NCI-H2029 treated with DMSO at 0.1 percent for 48 hours (cell line): Measurements from ENCODE around the gene SP140L.
"Not testable (repeated sequence)": the region's sequence is repeated elsewhere in the genome, so short reads cannot be mapped to it uniquely, and the experiment has no call there.

ENCODE experiments used
- DNase-seq: peaks from one replicate; lab custom pipeline; 2025; lab: John Stamatoyannopoulos, UW

Gene SP140L

DNA sequence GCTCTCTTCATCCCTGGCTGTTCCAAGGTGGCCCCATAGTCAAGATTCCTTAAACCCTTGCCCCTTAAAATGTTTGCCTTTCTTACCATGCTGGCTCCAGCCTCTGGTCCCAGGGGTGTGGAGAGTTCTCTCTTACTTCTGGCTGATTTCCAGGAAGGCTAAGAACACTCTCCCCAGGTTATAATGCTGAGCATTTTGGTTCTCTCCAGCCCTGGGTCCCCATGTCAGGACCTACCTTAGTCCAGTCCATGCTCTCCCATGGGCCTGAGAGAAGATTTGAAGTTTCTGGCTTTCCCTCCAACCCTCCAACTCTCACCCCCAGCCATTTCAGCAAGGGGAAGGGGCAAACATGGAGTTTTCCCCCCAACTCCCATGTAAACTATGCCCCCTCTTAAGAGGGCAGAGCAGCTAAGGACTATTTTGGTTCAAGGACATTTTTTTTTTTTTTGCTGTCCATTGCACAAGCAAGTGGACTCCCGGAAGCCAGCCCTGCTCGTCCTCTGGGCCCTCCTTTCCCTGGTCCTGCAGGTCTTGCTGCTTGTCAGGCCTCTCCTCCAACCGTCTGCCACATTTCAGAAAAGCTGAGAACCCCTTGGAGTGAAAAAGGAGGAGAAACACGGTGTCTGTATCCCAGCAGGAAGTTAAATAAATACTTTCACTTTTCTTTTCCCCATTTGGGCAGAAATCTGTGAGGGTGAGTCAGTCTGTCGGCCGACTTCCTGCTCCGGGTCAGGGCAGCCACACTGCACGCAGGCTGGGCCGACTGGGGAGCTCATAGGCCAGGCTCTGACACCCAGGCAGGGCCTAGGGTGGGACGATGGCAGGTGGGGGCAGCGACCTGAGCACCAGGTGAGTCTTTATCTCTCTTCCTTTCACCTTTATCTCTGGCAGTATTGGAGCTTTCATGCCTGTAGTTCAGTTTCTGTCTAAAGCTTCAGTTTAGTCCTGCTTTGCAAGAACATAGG is at the start of gene SP140L:
TSS of gene SP140L (plus strand) at position 741 of the 965 bp plus-strand sequence. CDS start at position 818, 77 bp downstream.
- DNase-seq, result peak; percentile 48

DNA sequence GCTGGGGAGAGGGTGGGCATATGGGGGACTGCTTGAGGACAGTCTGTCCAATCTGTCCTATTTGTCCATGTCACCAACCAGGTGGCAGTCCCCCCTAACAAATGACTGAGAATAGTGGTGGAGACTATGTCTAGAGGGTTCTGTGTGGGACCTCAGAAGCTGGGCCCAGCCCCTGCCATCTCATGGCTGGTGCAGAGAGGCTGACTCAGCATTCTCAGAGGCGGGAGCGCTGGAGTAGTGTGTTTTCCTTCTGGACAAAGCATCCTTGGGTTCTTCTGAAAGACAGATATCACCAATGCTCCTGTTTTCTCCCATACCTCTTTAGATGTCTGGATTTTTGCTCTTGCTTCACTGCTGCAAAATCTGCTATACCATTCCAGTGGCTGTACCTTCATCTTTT is 44.1 kb upstream of the SP140L start:
- DNase-seq, result no peak

DNA sequence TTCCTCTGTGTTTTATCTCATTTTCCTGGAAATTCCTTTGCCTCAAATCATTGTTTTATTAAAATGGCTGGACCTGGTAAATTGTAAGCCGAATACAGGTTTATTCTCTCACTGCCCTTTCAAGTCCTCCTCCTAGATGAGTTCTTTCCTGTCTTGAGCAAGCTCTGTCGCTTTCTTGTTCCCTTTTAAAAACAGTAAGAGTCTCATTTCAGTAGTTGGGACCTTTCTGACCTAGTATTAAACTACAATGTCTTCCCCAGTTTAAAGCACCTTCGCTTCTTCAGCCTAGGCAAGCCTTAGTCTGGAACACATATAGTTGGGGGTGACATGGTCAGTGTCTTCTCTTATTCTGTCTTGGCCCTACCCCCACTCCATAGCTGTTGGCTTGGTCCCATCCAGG is 40.9 kb upstream of the SP140L start:
- DNase-seq, result no peak

DNA sequence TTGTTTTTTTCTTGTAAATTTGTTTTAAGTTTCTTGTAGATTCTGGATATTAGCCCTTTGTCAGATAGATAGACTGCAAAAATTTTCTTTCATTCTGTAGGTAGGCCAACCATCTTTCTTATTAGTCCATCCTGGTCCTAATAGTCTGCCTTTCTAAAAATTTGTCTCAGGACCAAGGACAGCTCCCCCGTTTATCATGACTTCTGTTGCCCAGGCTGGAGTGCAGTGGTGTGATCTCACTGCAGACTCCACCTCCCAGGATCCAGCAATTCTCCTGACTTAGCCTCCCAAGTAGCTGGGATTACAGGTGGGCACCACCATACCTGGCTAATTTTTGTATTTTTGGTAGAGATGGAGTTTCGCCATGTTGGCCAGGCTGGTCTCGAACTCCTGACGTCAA is 37.7 kb upstream of the SP140L start:
- DNase-seq, result not testable (repeated sequence)

DNA sequence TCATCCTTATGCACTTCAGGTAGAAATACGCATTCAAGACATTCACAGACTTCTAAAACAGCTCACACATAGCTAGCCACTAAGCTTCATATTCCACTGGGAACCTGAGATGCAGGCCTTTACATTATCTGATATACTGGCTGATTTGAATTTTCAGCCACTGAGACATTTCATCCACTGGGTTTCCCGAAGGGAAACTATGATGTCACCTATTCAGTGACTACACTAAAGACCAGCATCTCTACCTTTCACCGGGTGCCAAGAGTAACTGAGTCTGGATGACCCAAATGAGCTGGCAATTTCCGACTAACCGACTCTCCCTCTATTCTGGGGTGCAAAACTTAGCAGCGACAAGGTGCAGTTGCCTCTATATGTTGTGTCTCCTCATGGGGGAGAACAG is 31.8 kb upstream of the SP140L start:
- DNase-seq, result no peak

DNA sequence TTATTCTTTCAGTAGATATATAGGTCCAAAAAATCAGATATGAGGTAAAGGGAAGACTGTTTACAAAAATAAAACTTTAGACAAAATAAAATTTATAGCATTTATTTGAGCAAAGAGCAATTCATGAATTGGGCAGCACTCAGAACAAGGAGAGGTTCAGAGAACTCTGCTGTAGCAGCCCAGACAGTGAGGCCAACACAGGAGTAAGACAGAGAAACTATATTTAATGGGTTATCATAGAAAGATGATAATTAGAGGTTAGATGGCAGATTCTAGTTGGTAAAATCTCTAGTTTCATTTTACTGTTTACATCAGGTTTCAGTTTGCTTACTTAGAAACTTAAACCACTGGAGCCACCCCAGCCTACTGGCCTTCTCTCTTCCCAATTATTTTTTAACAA is 30.1 kb upstream of the SP140L start:
- DNase-seq, result no peak

DNA sequence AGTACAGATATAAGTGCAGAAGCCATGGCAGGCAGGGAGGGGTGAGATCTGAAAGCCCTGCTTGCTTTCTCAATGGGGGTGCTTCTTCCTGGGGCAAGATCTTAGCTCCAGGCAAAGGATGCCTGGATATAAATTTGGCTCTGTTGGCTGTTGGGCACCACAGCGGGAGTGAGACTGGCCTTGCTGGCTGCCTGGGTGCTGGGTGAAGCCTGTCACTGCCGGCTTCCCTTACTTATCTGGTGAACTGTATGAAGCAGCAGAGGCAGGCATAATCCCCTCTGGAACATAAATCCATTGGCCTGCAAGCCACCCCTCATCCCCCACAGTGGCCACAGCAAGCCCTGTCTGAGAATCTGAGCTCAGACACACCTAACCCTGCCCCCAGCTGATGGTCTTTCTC is 27.4 kb upstream of the SP140L start:
- DNase-seq, result no peak

DNA sequence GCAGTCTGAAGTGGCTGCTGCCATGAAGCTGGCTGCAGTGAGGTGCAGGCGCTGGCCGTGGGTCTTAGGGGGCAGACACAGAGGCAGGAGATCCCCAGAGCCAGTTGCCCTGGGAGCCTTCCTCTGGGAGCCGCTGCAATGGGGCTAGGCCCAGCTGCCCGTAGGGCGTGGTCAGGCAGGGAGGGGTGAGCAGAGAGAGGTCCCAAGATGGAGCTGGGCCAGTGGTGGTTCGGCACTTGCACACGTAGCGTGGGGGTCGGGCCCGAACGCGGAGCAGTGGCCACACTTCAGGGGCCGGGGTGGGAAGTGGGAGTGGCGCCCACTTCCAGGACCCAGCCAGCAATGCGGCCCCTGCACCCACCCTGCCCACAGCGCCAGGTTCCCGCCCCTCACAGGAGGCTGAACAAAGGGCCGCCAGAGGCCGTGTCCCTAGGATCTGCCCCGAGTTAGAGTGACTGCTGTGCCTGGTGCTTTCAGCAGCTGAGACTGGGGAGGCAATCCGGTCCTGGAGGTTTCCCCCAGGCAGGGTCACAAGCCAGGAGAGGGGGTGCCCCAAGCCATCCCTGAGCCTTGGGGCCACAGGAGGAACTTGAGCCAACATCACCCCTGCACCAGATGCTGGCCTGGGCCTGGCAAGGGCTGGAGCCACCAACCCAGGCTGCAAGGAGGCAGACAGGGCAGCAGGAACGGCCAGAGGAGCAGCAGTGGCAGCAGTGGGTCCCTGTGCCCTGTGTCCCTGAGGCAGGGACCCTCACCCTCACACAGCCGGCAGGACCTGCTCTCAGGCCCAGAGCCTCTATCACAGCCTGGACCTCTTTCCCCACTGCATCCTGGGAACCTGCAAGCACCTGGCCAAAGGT is 21.3 kb upstream of the SP140L start:
- DNase-seq, result no peak

DNA sequence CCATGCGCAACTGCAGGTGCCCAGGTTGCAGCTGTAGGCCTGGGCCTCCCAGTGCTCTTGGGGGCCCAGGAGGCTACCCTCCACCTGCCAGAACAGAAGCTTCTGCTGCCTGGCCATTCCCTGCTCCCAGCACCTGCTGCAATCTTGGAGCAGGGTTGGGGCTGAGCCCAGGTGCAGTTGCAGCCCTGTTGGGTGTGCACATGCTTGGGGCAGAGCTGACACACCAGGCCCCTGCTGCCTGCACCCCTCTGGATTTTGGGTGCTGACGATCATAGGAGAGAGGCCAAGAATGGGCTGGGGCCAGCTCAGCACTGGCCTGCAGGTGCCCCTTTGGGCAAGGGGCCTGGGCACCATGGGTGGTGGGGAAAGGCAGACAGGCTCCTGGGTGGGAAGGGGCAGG is 20.5 kb upstream of the SP140L start:
- DNase-seq, result no peak

DNA sequence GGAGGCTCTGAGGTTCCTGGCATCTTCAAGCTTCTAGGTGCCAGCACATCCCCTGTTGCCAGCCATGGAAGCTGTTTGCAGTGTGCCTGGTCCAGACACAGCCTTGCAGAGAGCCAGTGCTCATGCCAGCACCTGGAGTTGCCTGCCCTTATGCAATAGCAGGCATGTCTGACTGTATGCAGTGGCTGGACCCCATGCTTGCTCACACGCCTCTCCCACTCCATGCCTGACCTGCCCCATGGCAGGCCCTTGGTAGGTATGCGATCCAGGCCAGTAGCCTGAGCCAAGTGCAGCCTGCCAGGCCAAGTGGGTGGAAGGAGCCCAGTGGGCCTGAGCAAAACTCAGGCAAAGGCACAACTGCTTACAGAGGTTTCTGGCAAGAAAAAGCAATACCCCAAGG is 19.5 kb upstream of the SP140L start:
- DNase-seq, result no peak

DNA sequence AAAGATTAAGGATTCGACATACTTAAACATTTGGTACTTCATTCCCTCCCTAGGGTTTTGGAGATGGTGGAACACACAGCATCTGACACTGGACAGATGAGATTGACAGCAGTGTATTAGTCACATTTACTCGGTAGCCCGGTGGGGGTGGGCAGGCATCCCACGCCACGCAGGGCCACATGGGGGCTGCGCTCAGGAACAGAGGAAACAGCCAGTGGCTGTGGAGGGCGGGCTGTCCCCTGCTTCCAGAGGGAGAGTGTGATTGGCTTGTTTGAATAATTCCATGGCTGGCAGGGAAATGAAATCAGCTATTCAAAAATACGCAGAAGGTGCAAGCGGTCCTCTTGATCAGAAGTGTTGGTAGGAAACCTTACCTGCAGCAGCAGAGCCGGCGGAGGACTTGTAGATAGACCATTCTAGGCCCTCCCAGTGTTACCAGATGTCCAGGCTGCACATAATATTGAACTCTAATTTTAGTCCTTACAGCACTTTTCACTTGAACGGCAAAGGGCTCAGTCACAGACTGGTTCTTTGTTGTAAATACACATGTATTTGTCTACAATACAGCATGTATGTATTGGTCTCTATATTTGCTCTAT is 18.5 kb upstream of the SP140L start:
- DNase-seq, result no peak

DNA sequence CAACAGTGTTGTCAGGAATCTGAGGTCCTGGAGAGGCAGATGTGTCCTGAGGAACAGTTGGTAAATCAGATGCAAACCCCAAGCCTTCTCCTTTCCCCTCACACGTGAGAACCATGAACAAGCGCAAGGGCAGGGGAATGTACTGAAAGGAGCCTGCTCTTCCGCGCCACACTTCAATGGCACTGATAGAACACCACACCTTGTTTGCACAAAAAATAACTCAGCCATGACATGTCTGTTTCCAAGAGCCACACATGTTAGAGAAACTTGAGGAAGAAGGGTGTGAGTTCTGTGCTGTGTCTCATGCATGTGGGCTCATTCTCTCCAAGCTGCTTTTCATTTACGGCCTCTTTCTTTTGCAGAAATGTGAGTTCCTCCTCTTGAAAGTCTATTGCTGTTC is 16.2 kb upstream of the SP140L start:
- DNase-seq, result not testable (repeated sequence)

DNA sequence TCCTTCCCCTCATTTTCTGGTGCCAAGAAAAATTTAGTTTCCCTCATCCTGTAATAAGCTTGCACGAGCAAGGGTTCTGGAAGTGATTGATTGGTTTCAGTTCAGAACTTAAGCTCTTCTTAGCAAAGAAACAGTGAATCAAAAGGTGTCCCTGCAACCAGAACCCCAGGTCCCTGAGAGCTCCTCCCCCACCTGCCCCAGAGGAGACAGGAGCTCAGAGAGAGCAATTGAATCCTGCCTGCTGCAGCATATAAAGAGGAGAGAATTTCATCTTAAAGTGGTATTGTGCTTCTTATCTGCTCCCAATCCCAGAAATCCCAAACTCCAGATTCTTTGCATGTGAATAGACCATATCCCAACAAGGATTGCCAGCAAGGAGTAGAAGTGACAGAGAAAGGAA is 15.4 kb upstream of the SP140L start:
- DNase-seq, result not testable (repeated sequence)

DNA sequence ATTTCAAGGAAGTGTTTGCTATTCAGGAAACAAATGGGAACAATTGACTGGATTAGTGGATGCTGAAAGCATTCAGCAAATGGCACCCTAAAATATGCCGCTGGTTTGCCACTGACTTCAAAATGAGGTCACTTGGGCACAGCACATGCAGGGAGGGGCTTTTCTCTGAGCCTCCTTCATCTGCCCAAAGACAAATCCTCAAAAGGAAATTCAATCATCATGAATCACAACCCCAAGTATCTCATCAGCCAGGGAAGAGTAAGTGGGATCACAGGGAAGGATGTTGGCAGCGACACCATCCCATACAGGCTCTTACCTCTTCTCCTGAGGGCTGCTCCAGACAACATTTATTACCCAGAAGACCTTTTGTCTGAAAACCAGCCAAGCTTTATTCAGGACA is 14.4 kb upstream of the SP140L start:
- DNase-seq, result no peak

DNA sequence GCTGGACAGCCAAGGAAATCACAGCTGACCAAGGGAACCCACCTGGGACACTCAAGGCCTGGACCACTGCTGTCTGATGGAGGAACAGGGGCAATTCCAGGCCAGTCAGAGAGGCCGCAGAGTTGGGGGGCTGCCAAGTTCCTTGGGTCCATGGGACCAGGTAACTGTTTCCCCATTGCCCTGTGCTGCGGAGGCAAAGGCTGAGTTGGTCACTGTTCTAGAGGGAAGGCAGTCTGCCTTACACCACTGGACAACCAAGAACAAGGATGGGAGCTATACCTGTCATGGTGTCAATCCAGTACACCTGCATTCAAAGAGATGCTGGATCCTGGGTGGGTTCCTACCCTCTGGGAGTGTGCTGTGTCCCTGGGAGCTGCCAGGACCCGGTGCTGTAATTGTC is 9.6 kb upstream of the SP140L start:
- no peak for DNase-seq

DNA sequence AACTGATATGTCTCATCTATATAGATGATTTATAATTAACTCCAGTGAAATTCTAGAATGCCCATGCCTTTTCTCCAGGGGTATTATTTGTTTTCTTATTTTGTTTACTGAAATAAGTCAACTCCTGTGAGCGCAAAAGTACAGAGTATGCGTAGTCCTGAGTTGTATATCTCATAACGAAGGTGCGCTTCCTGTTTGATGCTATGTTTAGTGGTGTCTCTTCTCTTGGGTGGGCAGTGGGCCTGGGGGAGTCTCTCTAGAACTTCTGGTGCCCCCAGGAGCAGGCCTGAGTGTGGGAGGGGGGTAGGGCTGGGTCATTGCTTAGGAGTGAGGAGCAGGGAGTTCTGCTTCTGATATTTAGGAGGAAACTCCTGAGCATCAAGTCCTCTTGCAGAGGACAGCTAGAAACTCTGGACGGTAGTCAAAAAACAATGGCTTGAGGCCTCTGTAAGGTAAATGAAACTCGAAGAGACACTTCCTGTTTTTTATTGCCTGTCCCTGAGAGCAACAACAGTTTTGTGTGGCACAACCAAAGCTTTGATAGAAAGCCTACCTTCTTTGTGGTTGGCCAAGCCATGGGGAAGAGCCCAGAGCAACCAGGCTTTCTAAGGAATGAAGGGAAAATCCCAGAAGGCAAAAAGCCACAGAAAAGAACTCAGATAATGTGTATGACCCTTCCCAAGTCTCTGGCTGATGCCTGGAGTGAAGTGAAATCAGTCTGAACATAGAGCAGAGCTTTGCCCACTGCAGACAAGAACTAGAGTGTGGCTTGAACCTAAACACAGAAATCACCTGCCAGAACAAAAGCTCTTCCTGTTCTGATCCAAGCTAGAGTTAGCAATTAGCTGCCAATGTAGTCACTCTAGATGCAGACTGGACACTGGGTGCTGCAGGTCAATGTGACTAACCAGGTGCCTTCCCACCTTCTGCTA is 8.5 kb upstream of the SP140L start:
- DNase-seq, result no peak

DNA sequence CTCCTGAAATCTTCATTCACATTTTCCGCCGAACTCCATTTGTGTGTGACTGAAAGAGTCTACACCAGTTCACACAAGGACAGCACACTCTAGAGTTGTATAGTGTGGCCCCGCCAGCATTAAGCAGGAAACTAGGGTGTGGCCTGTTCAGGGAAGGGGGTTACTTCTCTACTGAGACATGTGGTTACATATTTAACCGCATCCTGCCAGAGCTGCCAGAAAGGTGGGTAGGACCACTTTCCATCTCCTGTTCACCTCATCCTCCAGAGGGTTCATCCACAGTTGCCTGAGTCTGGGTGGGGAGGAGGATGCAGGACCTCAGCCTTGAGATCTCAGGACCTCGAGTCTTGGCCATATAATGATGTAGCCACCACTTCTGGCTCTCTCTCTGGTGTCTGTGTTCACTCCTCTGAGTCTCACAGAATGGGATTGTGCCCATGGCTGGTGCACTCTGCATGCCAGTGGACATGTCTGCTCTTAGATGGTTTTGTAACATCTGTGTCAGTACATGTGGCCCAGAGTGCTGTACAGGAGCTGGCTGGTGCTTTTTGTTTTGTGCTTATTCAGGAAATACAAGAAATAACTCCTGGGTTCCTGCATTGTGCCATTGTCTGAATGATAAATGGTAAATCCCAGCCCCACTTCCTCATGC is 7.7 kb upstream of the SP140L start:
- DNase-seq, result no peak

DNA sequence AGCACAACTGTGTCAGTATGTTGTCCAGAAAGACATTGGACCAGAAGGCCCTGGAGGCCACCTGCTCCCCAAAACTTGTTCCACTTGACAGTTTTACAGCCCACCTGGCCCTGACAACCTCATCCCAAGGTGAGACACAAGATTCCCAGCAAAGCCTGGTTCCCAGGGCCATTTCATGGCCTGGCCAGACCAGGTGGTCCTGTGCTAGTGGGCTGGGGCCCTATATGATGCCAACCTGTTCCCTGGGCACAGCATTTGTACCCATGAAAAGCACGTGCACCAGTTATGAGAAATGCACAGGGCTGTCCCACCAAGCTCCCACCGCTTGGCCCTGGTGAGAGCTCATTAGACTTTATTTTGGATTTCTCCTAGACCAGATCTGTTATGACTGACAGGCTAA is 6.0 kb upstream of the SP140L start:
- DNase-seq, result no peak

DNA sequence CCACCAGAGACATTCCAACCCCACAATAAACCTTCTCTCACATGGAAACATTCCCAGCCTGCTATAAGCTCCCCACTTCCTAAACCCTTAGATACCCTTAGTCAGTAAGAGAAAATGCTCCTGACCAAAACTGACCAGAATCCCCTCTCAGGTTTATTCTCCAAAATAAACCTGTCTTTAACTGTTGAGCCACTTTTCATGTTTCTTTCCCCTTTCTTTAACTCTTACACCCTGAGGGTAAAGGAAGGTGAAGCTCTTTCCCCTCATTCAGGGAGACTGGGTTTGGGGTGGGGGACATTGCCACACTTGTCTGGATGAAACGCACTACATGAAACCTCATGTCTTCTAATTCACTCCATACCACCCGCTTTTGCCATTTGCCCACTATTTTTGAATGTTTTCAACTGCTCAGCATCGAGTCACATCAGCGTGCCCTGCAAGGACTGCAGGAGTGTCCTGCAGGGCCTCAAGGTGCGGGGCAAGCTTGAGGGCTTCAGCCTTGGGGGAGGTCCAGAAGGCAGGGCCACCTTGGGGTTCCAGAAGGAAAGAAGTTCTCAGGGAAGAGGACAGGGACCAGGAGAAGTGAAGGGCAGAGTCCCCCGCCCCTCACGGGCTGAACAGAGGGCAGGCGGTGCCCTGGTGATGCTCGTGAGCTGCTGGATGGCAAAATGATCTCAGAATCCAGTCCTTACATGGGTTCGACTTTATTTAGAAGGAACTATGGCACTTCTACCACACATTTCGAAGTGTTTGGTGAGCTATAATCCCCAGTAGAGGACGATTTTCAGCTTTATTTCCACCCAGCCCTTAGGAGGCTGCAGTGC is 4.2 kb upstream of the SP140L start:
- DNase-seq, result no peak
